Thymus (tissue), 11 donors: ENCODE measurements around the gene TINAGL1. TPM values are rescaled to one million over a fixed set of nuclear protein-coding genes. Genes with fewer than 3 reads are reported as not detected.

ENCODE experiments used
- DNase-seq, 9 donors: peaks; one replicate each; pipeline ENCODE4 v3.0.0-alpha.2; 2013; ENCODE audit warnings: low spot score in 9 of 9, low read depth in 6 of 9, missing footprints in 1 of 9
- H3K27ac ChIP-seq, 2 donors: one replicate each; pipeline ENCODE4 v1.5.1; 2013; ENCODE audit warnings: control low read depth in 1 of 2, low read depth in 1 of 2, low read length in 1 of 2, mild to moderate bottlenecking in 1 of 2, moderate library complexity in 1 of 2
- H3K27me3 ChIP-seq, 2 donors: one replicate each; pipeline ENCODE4 v1.5.1; 2013; ENCODE audit warnings: low read length in 1 of 2; ENCODE audit not compliant: control insufficient read depth in 2 of 2, insufficient read depth in 1 of 2
- H3K36me3 ChIP-seq, 2 donors: one replicate each; pipeline ENCODE4 v1.5.1; 2013; ENCODE audit warnings: low read length in 1 of 2, mild to moderate bottlenecking in 1 of 2, moderate library complexity in 1 of 2; ENCODE audit not compliant: control insufficient read depth in 2 of 2, insufficient read depth in 2 of 2
- H3K4me1 ChIP-seq, 2 donors: one replicate each; pipeline ENCODE4 v1.5.1; 2013; ENCODE audit warnings: low read length in 2 of 2; ENCODE audit not compliant: control insufficient read depth in 2 of 2, insufficient read depth in 2 of 2
- H3K4me3 ChIP-seq, 2 donors: one replicate each; pipeline ENCODE4 v1.5.1; 2013; ENCODE audit warnings: low read length in 2 of 2, control low read depth in 1 of 2, mild to moderate bottlenecking in 1 of 2
- H3K9me3 ChIP-seq, 2 donors: one replicate each; pipeline ENCODE4 v1.5.1; 2013; ENCODE audit warnings: low read length in 1 of 2, mild to moderate bottlenecking in 1 of 2; ENCODE audit not compliant: control insufficient read depth in 2 of 2, insufficient read depth in 1 of 2
- WGBS: extraction: QIAGEN DNeasy Blood & Tissue Kit; methylation state at CpG from one replicate; pipeline ENCODE4 v1.1.7; 2013; 5-methylcytosine and 5-hydroxymethylcytosine counted together
- polyA plus RNA-seq: library from polyadenylated mRNA; stranded (reverse); fragments of 200-250 nt; gene quantifications from one replicate; pipeline ENCODE4 v1.2.3, GENCODE V29; 2013
- total RNA-seq: library from RNA; stranded (reverse); fragments of 120-200 nt; gene quantifications from one replicate; pipeline ENCODE4 v1.2.4, GENCODE V29; 2013
- donor health status: healthy.

Gene TINAGL1
- total and polyA plus RNA-seq, 2 donors, result 6.3 to 26.7 TPM

- peaks cover 0 to 12% of the 10 kb centered on the region in 2 donors for H3K27me3 ChIP-seq
- DNase-seq, result no peak
- no peaks in the 10 kb centered on the region for H3K36me3 ChIP-seq
- H3K4me3 ChIP-seq, result no peak overlapping the region
- H3K27ac ChIP-seq, result no peak overlapping the region
- no peaks in the 10 kb centered on the region for H3K9me3 ChIP-seq
- H3K4me1 ChIP-seq, result peaks cover 2 to 9% of the 10 kb centered on the region in 2 donors
- 95% methylated on average over 15 of the region's 15 CpGs for WGBS
These were observed 4.7 kb downstream of the TINAGL1 start for GRCh38 chr1:31580891-31581603.

- WGBS, result 96% methylated on average over 12 of the region's 12 CpGs
- peaks cover 0 to 3% of the 10 kb centered on the region in 2 donors for H3K4me1 ChIP-seq
- H3K9me3 ChIP-seq, result no peaks in the 10 kb centered on the region
- H3K27ac ChIP-seq, result no peak overlapping the region
- H3K4me3 ChIP-seq, result no peak overlapping the region
- no peak for DNase-seq
- peaks cover 0 to under 1% of the 10 kb centered on the region in 2 donors for H3K27me3 ChIP-seq
- H3K36me3 ChIP-seq, result no peaks in the 10 kb centered on the region
These were observed 5.8 kb downstream of the TINAGL1 start for GRCh38 chr1:31581821-31582810.

GRCh38 chr1:31583082-31583994 is 7.0 kb downstream of the TINAGL1 start:
- H3K27ac ChIP-seq, result no peak overlapping the region
- DNase-seq, result no peak
- WGBS, result 96% methylated on average over 16 of the region's 16 CpGs
- H3K4me1 ChIP-seq, result peaks cover 0 to 3% of the 10 kb centered on the region in 2 donors
- peaks cover 3 to 7% of the 10 kb centered on the region in 2 donors for H3K27me3 ChIP-seq
- no peak overlapping the region for H3K4me3 ChIP-seq
- no peaks in the 10 kb centered on the region for H3K9me3 ChIP-seq
- H3K36me3 ChIP-seq, result no peaks in the 10 kb centered on the region

GRCh38 chr1:31583995-31584868 is 7.9 kb downstream of the TINAGL1 start:
- no peak for DNase-seq
- H3K27ac ChIP-seq, result no peak overlapping the region
- 93% methylated on average over 13 of the region's 13 CpGs for WGBS
- no peak overlapping the region for H3K4me3 ChIP-seq
- no peaks in the 10 kb centered on the region for H3K36me3 ChIP-seq
- no peaks in the 10 kb centered on the region for H3K9me3 ChIP-seq
- peaks cover 0 to 2% of the 10 kb centered on the region in 2 donors for H3K4me1 ChIP-seq
- peaks cover 9 to 16% of the 10 kb centered on the region in 2 donors for H3K27me3 ChIP-seq

GRCh38 chr1:31584869-31585735 is 8.8 kb downstream of the TINAGL1 start:
- H3K27ac ChIP-seq, result no peak overlapping the region
- H3K4me1 ChIP-seq, result no peaks in the 10 kb centered on the region
- H3K36me3 ChIP-seq, result no peaks in the 10 kb centered on the region
- H3K4me3 ChIP-seq, result no peak overlapping the region
- H3K27me3 ChIP-seq, result peaks cover 9 to 25% of the 10 kb centered on the region in 2 donors
- H3K9me3 ChIP-seq, result no peaks in the 10 kb centered on the region
- DNase-seq, result no peak
- WGBS, result 97% methylated on average over 27 of the region's 27 CpGs

GRCh38 chr1:31585736-31586365 is 9.5 kb downstream of the TINAGL1 start:
- Histone ChIP-seq H3K27me3 (peaks cover 9 to 28% of the 10 kb centered on the region in 2 donors), H3K4me3 (no peak overlapping the region), H3K4me1 (no peaks in the 10 kb centered on the region), H3K36me3 (no peaks in the 10 kb centered on the region), H3K27ac (no peak overlapping the region), H3K9me3 (no peaks in the 10 kb centered on the region)
- WGBS, result 95% methylated on average over 11 of the region's 11 CpGs
- no peak for DNase-seq
